SU-DHL-6 (cell line): ENCODE results near the gene EDARADD.

Experiments
- H2AFZ ChIP-seq: fragments of 200-600 bp; sonication (generic); 2 replicates; pipeline ENCODE4 v1.6.1; 2014; ENCODE audit warnings: low read depth, mild to moderate bottlenecking, moderate library complexity, mixed read lengths, antibody characterized with exemption, low read length; ENCODE audit not compliant: severe bottlenecking
- H3F3A ChIP-seq: fragments of 200-600 bp; shearing (Covaris generic); 2 replicates; pipeline ENCODE4 v1.6.0; 2016; ENCODE audit warnings: antibody characterized with exemption, mild to moderate bottlenecking; ENCODE audit not compliant: insufficient read depth
- H3K27ac ChIP-seq: fragments of 200-600 bp; sonication (generic); 2 replicates; pipeline ENCODE4 v1.5.1; 2016; ENCODE audit warnings: low read depth, mild to moderate bottlenecking, low read length, moderate library complexity, mixed read lengths
- H3K27me3 ChIP-seq: fragments of 200-600 bp; sonication (generic), shearing (Covaris generic); 2 replicates; pipeline ENCODE4 v1.6.0; 2014; ENCODE audit warnings: mild to moderate bottlenecking, low read length
- H3K36me3 ChIP-seq: fragments of 200-600 bp; sonication (generic); 2 replicates; pipeline ENCODE4 v1.6.1; 2014; ENCODE audit warnings: mild to moderate bottlenecking, low read length, mixed read lengths
- H3K4me2 ChIP-seq: fragments of 300-600, 200-600 bp; shearing (Covaris generic), sonication (generic); 2 replicates; pipeline ENCODE4 v1.6.0; 2014; ENCODE audit warnings: low read length, low read depth, mild to moderate bottlenecking; ENCODE audit not compliant: poor library complexity, severe bottlenecking
- H3K4me3 ChIP-seq: fragments of 200-600 bp; sonication (generic); 2 replicates; pipeline ENCODE4 v1.5.1; 2014; ENCODE audit warnings: antibody characterized with exemption, low read length, mild to moderate bottlenecking, mixed read lengths; ENCODE audit not compliant: insufficient read depth, poor library complexity, severe bottlenecking
- H3K79me2 ChIP-seq: fragments of 200-600 bp; sonication (generic); 2 replicates; pipeline ENCODE4 v1.6.1; 2014; ENCODE audit warnings: mild to moderate bottlenecking, low read length, moderate library complexity; ENCODE audit not compliant: insufficient read depth
- H3K9ac ChIP-seq: fragments of 200-600 bp; sonication (generic); 2 replicates; pipeline ENCODE4 v1.7.0; 2014; ENCODE audit warnings: mild to moderate bottlenecking, low read length
- H3K9me2 ChIP-seq: fragments of 200-600 bp; sonication (generic); replicated peaks from 2 replicates; pipeline ENCODE4 v1.6.1; 2014; ENCODE audit warnings: low read length; ENCODE audit not compliant: insufficient read depth
- H3K9me3 ChIP-seq: fragments of 200-600 bp; sonication (generic); 2 replicates; pipeline ENCODE4 v1.6.1; 2014; ENCODE audit warnings: low read length, mixed read lengths; ENCODE audit not compliant: insufficient read depth
- H4K20me1 ChIP-seq: fragments of 200-600 bp; sonication (generic); 2 replicates; pipeline ENCODE4 v1.6.1; 2014; ENCODE audit warnings: low read depth, mild to moderate bottlenecking, antibody characterized with exemption, low read length, moderate library complexity, mixed read lengths
- CTCF ChIP-seq: fragments of 200-600 bp; sonication (generic); IDR thresholded peaks from one replicate; pipeline ENCODE4 v1.5.1; 2017; ENCODE audit warnings: antibody characterized with exemption, mild to moderate bottlenecking, low read length, moderate library complexity; ENCODE audit not compliant: insufficient read depth, poor library complexity, severe bottlenecking
- EZH2phosphoT487 ChIP-seq: fragments of 200-600 bp; sonication (generic), shearing (Covaris generic); conservative IDR thresholded peaks from 2 replicates; pipeline ENCODE4 v1.6.1; 2018; ENCODE audit warnings: mild to moderate bottlenecking, antibody characterized with exemption, low read length, moderate library complexity, mixed read lengths

Gene EDARADD

GRCh38 chr1:236401698-236402097, 7.6 kb downstream of the EDARADD start:
- TF ChIP-seq EZH2phosphoT487 (no peak), CTCF (no peak)
- Histone ChIP-seq H3K4me2 (no peak overlapping the region), H3K9ac (no peak overlapping the region), H2AFZ (no peak overlapping the region), H3K4me3 (no peak overlapping the region), H3K27me3 (no peaks in the 10 kb centered on the region), H3F3A (no peaks in the 10 kb centered on the region), H4K20me1 (no peaks in the 10 kb centered on the region), H3K79me2 (no peaks in the 10 kb centered on the region), H3K36me3 (no peaks in the 10 kb centered on the region), H3K27ac (no peak overlapping the region), H3K9me3 (no peaks in the 10 kb centered on the region), H3K9me2 (no peaks in the 10 kb centered on the region)

- H3K27ac ChIP-seq, result no peak overlapping the region
- no peaks in the 10 kb centered on the region for H3K9me2 ChIP-seq
- TF ChIP-seq EZH2phosphoT487 (no peak), CTCF (no peak)
- H3K4me2 ChIP-seq, result no peak overlapping the region
- H3K9me3 ChIP-seq, result no peaks in the 10 kb centered on the region
- no peak overlapping the region for H3K9ac ChIP-seq
- H3K27me3 ChIP-seq, result no peaks in the 10 kb centered on the region
- no peaks in the 10 kb centered on the region for H3K36me3 ChIP-seq
- no peaks in the 10 kb centered on the region for H3F3A ChIP-seq
- H3K4me3 ChIP-seq, result no peak overlapping the region
- H3K79me2 ChIP-seq, result no peaks in the 10 kb centered on the region
- H2AFZ ChIP-seq, result no peak overlapping the region
- no peaks in the 10 kb centered on the region for H4K20me1 ChIP-seq
Observed at GRCh38 chr1:236403905-236404696, 10.0 kb downstream of the EDARADD start.

- Histone ChIP-seq H2AFZ (no peak overlapping the region), H3K9me3 (no peaks in the 10 kb centered on the region), H3F3A (no peaks in the 10 kb centered on the region), H3K4me3 (no peak overlapping the region), H3K27me3 (no peaks in the 10 kb centered on the region), H4K20me1 (no peaks in the 10 kb centered on the region), H3K79me2 (no peaks in the 10 kb centered on the region), H3K36me3 (no peaks in the 10 kb centered on the region), H3K9ac (no peak overlapping the region), H3K4me2 (no peak overlapping the region), H3K9me2 (no peaks in the 10 kb centered on the region), H3K27ac (no peak overlapping the region)
- TF ChIP-seq EZH2phosphoT487, result no peak
- no peak for TF ChIP-seq CTCF
Observed at GRCh38 chr1:236407059-236407458, 13.0 kb downstream of the EDARADD start.
